Panc1 (cell line): ENCODE measurements around the gene DDX19B. TPM values are rescaled to one million over a fixed set of nuclear protein-coding genes. Genes with fewer than 3 reads are reported as not detected.

ENCODE experiments used
- ATAC-seq: fragments of 200-7000 bp; cut with Tn5 transposase; 2 replicates; pipeline ENCODE4 v1.9.1; 2020; ENCODE audit warnings: mild to moderate bottlenecking, moderate library complexity
- BruUV-seq: library from RNA; stranded (reverse); fragments of 400-500 nt; replicated peaks from 2 replicates; lab custom pipeline; 2021; lab: Mats Ljungman, UMichigan
- CTCF ChIA-PET: fragments of 300-600 bp; sonication (Branson Sonifier 250); formaldehyde crosslinking; loops from one replicate; lab custom pipeline; 2022; ENCODE audit warnings: antibody characterized with exemption; lab: Charles Lee
- POLR2A ChIA-PET: fragments of 300-600 bp; sonication (Branson Sonifier 250); formaldehyde crosslinking; loops from one replicate; lab custom pipeline; 2022; ENCODE audit warnings: antibody characterized with exemption; lab: Charles Lee
- DNase-seq: peaks from one replicate; pipeline ENCODE4 v3.0.0-alpha.2; 2010; ENCODE audit warnings: low read depth, low spot score
- H3K27ac ChIP-seq: 2 replicates; pipeline ENCODE4 v1.5.1; 2011; ENCODE audit warnings: mild to moderate bottlenecking, low read length, inconsistent platforms
- H3K27me3 ChIP-seq: fragments of 200-500 bp; sonication (Bioruptor generic); 2 replicates; pipeline ENCODE4 v1.6.0; 2014; ENCODE audit warnings: low read length, inconsistent platforms; ENCODE audit not compliant: control insufficient read depth, insufficient read depth
- H3K36me3 ChIP-seq: fragments of 200-500 bp; sonication (Bioruptor generic); 2 replicates; pipeline ENCODE4 v1.5.1; 2014; ENCODE audit warnings: inconsistent platforms, mild to moderate bottlenecking, low read length, moderate library complexity; ENCODE audit not compliant: control insufficient read depth, insufficient read depth
- H3K4me1 ChIP-seq: 2 replicates; pipeline ENCODE4 v1.5.1; 2011; ENCODE audit warnings: inconsistent platforms, mild to moderate bottlenecking, low read length, moderate library complexity; ENCODE audit not compliant: control insufficient read depth, insufficient read depth
- H3K4me3 ChIP-seq, 2 experiments: 2 replicates each; pipeline ENCODE4 v1.5.1; 2011 to 2012; ENCODE audit warnings: low read depth in 2 of 2, low read length in 2 of 2, mild to moderate bottlenecking in 2 of 2, inconsistent platforms in 1 of 2, moderate library complexity in 1 of 2
- H3K9me3 ChIP-seq: fragments of 200-500 bp; sonication (Bioruptor generic); 2 replicates; pipeline ENCODE4 v1.5.1; 2014; ENCODE audit warnings: low read depth, mild to moderate bottlenecking, inconsistent platforms, low read length, moderate library complexity; ENCODE audit not compliant: control insufficient read depth, insufficient read depth
- POLR2AphosphoS5 ChIP-seq: IDR thresholded peaks from 2 replicates; pipeline ENCODE4 v1.6.1; 2012; ENCODE audit warnings: mild to moderate bottlenecking, low read depth, low read length, moderate library complexity
- SIN3A ChIP-seq: IDR thresholded peaks from 2 replicates; pipeline ENCODE4 v1.6.1; 2012; ENCODE audit warnings: low read depth, mild to moderate bottlenecking, low read length, moderate library complexity, borderline replicate concordance; ENCODE audit not compliant: insufficient read depth
- TCF7L2 ChIP-seq: IDR thresholded peaks from 2 replicates; pipeline ENCODE4 v1.6.1; 2011; ENCODE audit warnings: mild to moderate bottlenecking, low read depth, low read length, inconsistent platforms
- in situ Hi-C: cut with HindIII; loops from 2 replicates; pipeline ENCODE4 v1.10.0; 2016; ENCODE audit warnings: low sequenced_read_pairs, low pct_unique_long_range_greater_than_20kb
- intact Hi-C: fragments of 100-400 bp; cut with micrococcal nuclease; formaldehyde crosslinking; loops from one replicate; pipeline ENCODE4 v1.10.0; 2022; ENCODE audit not compliant: unreplicated experiment
- total RNA-seq: library from RNA; stranded (reverse); gene quantifications from one replicate; pipeline ENCODE4 v1.2.1, GENCODE V29; 2021; ENCODE audit not compliant: unreplicated experiment
- TF ChIP-seq, protein P1 (sequence below), 2 experiments: IDR thresholded peaks; 2 replicates each; pipeline ENCODE4 v1.6.1; 2011 to 2012; ENCODE audit warnings: low read depth in 2 of 2, control low read depth in 1 of 2, low read length in 1 of 2, mild to moderate bottlenecking in 1 of 2, moderate library complexity in 1 of 2; ENCODE audit not compliant: insufficient read depth in 1 of 2
- TF ChIP-seq, protein P2 (sequence below): fragments of 450-650 bp; IDR thresholded peaks from 2 replicates; pipeline ENCODE4 v1.5.1; 2017; ENCODE audit warnings: mild to moderate bottlenecking

The DDX19B gene
- total RNA-seq, 1 experiment from 2014 or later: 24.4 TPM

DNA sequence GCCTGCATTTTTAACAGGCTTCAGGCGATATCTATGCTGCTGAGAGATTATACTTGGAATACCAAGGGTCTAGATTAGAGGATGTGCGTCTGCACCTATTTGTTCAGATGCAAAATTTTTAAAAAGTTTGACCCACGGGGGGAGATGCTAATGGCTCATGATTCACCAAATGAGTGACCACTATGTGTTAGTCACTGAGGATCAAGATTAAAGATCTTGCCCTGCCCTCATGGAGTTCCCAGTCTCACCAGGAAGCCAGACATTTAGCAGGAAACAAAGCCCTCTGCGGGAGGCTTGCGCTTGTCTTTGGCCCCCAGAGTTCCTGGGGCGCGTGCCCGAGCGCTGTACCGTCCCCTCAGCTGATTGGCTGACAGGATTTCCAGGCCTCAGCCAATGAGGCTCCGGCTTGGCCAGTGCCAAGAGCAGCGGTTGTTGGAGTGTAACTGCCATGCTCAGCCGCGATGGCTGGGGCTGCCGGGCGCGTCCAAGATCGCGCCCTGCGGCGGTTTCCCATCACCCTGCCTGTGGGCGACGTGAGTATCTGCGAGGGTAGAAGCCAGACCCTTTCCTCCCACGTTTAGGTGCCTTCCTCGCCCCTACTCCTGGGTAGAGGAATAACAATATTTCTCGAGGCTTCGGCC lies 4.5 kb upstream of the DDX19B start:
- CTCF ChIA-PET: no interaction called here
- no TSS peak for BruUV-seq

DNA sequence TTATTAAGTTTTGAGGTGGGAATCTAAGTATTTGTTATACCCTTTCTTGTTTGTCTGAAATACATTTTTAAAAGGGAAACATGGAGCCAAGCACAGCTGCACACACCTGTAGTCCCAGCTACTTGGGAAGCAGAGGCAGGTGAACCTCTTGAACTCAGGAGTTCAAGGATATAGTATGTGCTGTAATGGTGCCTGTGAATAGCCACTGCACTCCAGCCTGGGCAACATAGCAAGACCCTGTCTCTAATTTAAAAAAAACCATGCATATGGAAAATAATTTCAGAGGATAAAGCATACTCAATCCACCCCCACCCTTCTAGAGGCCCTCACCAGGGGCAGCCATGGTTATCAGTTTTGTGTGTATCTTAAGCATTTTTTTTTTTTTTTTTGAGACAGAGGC lies 3.4 kb upstream of the DDX19B start:
- CTCF ChIA-PET: no interaction called here
- H3K4me3 ChIP-seq: no peak overlapping the region
- H3K36me3 ChIP-seq: no peaks in the 10 kb centered on the region; the same call in 1 of the 2 replicates
- TF ChIP-seq, protein P1, sequence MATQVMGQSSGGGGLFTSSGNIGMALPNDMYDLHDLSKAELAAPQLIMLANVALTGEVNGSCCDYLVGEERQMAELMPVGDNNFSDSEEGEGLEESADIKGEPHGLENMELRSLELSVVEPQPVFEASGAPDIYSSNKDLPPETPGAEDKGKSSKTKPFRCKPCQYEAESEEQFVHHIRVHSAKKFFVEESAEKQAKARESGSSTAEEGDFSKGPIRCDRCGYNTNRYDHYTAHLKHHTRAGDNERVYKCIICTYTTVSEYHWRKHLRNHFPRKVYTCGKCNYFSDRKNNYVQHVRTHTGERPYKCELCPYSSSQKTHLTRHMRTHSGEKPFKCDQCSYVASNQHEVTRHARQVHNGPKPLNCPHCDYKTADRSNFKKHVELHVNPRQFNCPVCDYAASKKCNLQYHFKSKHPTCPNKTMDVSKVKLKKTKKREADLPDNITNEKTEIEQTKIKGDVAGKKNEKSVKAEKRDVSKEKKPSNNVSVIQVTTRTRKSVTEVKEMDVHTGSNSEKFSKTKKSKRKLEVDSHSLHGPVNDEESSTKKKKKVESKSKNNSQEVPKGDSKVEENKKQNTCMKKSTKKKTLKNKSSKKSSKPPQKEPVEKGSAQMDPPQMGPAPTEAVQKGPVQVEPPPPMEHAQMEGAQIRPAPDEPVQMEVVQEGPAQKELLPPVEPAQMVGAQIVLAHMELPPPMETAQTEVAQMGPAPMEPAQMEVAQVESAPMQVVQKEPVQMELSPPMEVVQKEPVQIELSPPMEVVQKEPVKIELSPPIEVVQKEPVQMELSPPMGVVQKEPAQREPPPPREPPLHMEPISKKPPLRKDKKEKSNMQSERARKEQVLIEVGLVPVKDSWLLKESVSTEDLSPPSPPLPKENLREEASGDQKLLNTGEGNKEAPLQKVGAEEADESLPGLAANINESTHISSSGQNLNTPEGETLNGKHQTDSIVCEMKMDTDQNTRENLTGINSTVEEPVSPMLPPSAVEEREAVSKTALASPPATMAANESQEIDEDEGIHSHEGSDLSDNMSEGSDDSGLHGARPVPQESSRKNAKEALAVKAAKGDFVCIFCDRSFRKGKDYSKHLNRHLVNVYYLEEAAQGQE (IDR thresholded peaks at IDR 0.05; ENCODE audit: insufficient read depth in 1 of 2, low read depth in 2 of 2, low read length in 1 of 2): no peak
- no peak for TF ChIP-seq POLR2AphosphoS5
- intact Hi-C loops (no loop called here), in situ Hi-C loops (no loop called here)
- BruUV-seq: no TSS peak
- ATAC-seq (no peak), DNase-seq (no peak)
- no peaks in the 10 kb centered on the region for H3K27me3 ChIP-seq
- H3K4me1 ChIP-seq: 0 out of 2 replicates have a peak, but pooled peaks cover 2% of the 10 kb centered on the region
- H3K27ac ChIP-seq: no peak overlapping the region
- POLR2A ChIA-PET: no interaction called here
- no peaks in the 10 kb centered on the region for H3K9me3 ChIP-seq

More for the DNA sequence above, 4.5 kb upstream of the DDX19B start:
- Histone ChIP-seq H3K36me3 (no peaks in the 10 kb centered on the region; the same call in 1 of the 2 replicates), H3K27ac (no peak overlapping the region), H3K4me1 (peaks cover 3% of the 10 kb centered on the region; the same call in 1 of the 2 replicates), H3K27me3 (no peaks in the 10 kb centered on the region), H3K9me3 (no peaks in the 10 kb centered on the region), H3K4me3 (no peak overlapping the region)
- intact Hi-C loops: no loop called here
- DNase-seq: no peak
- ATAC-seq: no peak
- in situ Hi-C loops: no loop called here
- POLR2A ChIA-PET: no interaction called here
- TF ChIP-seq, protein P1 (IDR thresholded peaks at IDR 0.05; ENCODE audit: insufficient read depth in 1 of 2, low read depth in 2 of 2, low read length in 1 of 2): no peak
- TF ChIP-seq TCF7L2 (no peak), POLR2AphosphoS5 (no peak), SIN3A (no peak)
- TF ChIP-seq, protein P2, sequence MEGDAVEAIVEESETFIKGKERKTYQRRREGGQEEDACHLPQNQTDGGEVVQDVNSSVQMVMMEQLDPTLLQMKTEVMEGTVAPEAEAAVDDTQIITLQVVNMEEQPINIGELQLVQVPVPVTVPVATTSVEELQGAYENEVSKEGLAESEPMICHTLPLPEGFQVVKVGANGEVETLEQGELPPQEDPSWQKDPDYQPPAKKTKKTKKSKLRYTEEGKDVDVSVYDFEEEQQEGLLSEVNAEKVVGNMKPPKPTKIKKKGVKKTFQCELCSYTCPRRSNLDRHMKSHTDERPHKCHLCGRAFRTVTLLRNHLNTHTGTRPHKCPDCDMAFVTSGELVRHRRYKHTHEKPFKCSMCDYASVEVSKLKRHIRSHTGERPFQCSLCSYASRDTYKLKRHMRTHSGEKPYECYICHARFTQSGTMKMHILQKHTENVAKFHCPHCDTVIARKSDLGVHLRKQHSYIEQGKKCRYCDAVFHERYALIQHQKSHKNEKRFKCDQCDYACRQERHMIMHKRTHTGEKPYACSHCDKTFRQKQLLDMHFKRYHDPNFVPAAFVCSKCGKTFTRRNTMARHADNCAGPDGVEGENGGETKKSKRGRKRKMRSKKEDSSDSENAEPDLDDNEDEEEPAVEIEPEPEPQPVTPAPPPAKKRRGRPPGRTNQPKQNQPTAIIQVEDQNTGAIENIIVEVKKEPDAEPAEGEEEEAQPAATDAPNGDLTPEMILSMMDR: no peak
